Measurements from ENCODE around the gene KCNC4.

The KCNC4 gene

GRCh38 chr1:110190282-110190929 lies 19.7 kb upstream of the KCNC4 start:
- no peaks in the 10 kb centered on the region for H3K36me3 ChIP-seq (ENCODE audit: insufficient read depth, low read length)
- no peaks in the 10 kb centered on the region for H3K27me3 ChIP-seq (ENCODE audit: control insufficient read depth in 1 of 2, insufficient read depth in 2 of 2, low read length in 2 of 2)
- no peak overlapping the region for H3K9ac ChIP-seq (ENCODE audit: low read length)
- no peaks in the 10 kb centered on the region for H3K9me3 ChIP-seq (ENCODE audit: low read length)
- peaks cover 32% of the 10 kb centered on the region for H3K4me1 ChIP-seq (ENCODE audit: insufficient read depth, low read length)
- H3K4me3 ChIP-seq (ENCODE audit: low read depth in 1 of 2, low read length in 2 of 2) = no peak overlapping the region
- no peak overlapping the region for H3K27ac ChIP-seq (ENCODE audit: low read depth, low read length)

- H3K4me3 ChIP-seq (ENCODE audit: low read depth in 1 of 2, low read length in 2 of 2) = no peak overlapping the region
- H3K9me3 ChIP-seq (ENCODE audit: low read length) = no peaks in the 10 kb centered on the region
- H3K27ac ChIP-seq (ENCODE audit: low read depth, low read length) = no peak overlapping the region
- no peaks in the 10 kb centered on the region for H3K27me3 ChIP-seq (ENCODE audit: control insufficient read depth in 1 of 2, insufficient read depth in 2 of 2, low read length in 2 of 2)
- no peak overlapping the region for H3K9ac ChIP-seq (ENCODE audit: low read length)
- H3K4me1 ChIP-seq (ENCODE audit: insufficient read depth, low read length) = peaks cover 26% of the 10 kb centered on the region
- H3K36me3 ChIP-seq (ENCODE audit: insufficient read depth, low read length) = no peaks in the 10 kb centered on the region
These were observed 17.6 kb upstream of the KCNC4 start for GRCh38 chr1:110192541-110192940.

- Histone ChIP-seq H3K9me3 (ENCODE audit: low read length) (no peaks in the 10 kb centered on the region), H3K27ac (ENCODE audit: low read depth, low read length) (no peak overlapping the region), H3K4me1 (ENCODE audit: insufficient read depth, low read length) (peaks cover 2% of the 10 kb centered on the region)
These were observed 14.9 kb upstream of the KCNC4 start for GRCh38 chr1:110195196-110195595.

GRCh38 chr1:110196917-110197765 lies 13.0 kb upstream of the KCNC4 start:
- no peak overlapping the region for H3K9ac ChIP-seq (ENCODE audit: low read length)
- H3K9me3 ChIP-seq (ENCODE audit: low read length) = no peaks in the 10 kb centered on the region
- no peak overlapping the region for H3K4me3 ChIP-seq (ENCODE audit: low read depth in 1 of 2, low read length in 2 of 2)
- no peaks in the 10 kb centered on the region for H3K36me3 ChIP-seq (ENCODE audit: insufficient read depth, low read length)
- H3K27ac ChIP-seq (ENCODE audit: low read depth, low read length) = no peak overlapping the region
- H3K4me1 ChIP-seq (ENCODE audit: insufficient read depth, low read length) = no peaks in the 10 kb centered on the region
- no peaks in the 10 kb centered on the region for H3K27me3 ChIP-seq (ENCODE audit: control insufficient read depth in 1 of 2, insufficient read depth in 2 of 2, low read length in 2 of 2)

More at GRCh38 chr1:110195196-110195595, 14.9 kb upstream of the KCNC4 start:
- no peak overlapping the region for H3K4me3 ChIP-seq (ENCODE audit: low read depth in 1 of 2, low read length in 2 of 2)
- no peaks in the 10 kb centered on the region for H3K36me3 ChIP-seq (ENCODE audit: insufficient read depth, low read length)
- H3K9ac ChIP-seq (ENCODE audit: low read length) = no peak overlapping the region
- no peaks in the 10 kb centered on the region for H3K27me3 ChIP-seq (ENCODE audit: control insufficient read depth in 1 of 2, insufficient read depth in 2 of 2, low read length in 2 of 2)

GRCh38 chr1:110197905-110198629 lies 12.0 kb upstream of the KCNC4 start:
- H3K4me1 ChIP-seq (ENCODE audit: insufficient read depth, low read length) = no peaks in the 10 kb centered on the region
- no peak overlapping the region for H3K9ac ChIP-seq (ENCODE audit: low read length)
- no peaks in the 10 kb centered on the region for H3K9me3 ChIP-seq (ENCODE audit: low read length)
- no peaks in the 10 kb centered on the region for H3K27me3 ChIP-seq (ENCODE audit: control insufficient read depth in 1 of 2, insufficient read depth in 2 of 2, low read length in 2 of 2)
- no peak overlapping the region for H3K4me3 ChIP-seq (ENCODE audit: low read depth in 1 of 2, low read length in 2 of 2)
- H3K27ac ChIP-seq (ENCODE audit: low read depth, low read length) = no peak overlapping the region
- H3K36me3 ChIP-seq (ENCODE audit: insufficient read depth, low read length) = no peaks in the 10 kb centered on the region

GRCh38 chr1:110198746-110199145 lies 11.4 kb upstream of the KCNC4 start:
- H3K27me3 ChIP-seq (ENCODE audit: control insufficient read depth in 1 of 2, insufficient read depth in 2 of 2, low read length in 2 of 2) = no peaks in the 10 kb centered on the region
- no peak overlapping the region for H3K4me3 ChIP-seq (ENCODE audit: low read depth in 1 of 2, low read length in 2 of 2)
- no peaks in the 10 kb centered on the region for H3K4me1 ChIP-seq (ENCODE audit: insufficient read depth, low read length)
- H3K9ac ChIP-seq (ENCODE audit: low read length) = no peak overlapping the region
- H3K36me3 ChIP-seq (ENCODE audit: insufficient read depth, low read length) = no peaks in the 10 kb centered on the region
- H3K27ac ChIP-seq (ENCODE audit: low read depth, low read length) = no peak overlapping the region
- no peaks in the 10 kb centered on the region for H3K9me3 ChIP-seq (ENCODE audit: low read length)

GRCh38 chr1:110200190-110200589 lies 9.9 kb upstream of the KCNC4 start:
- Histone ChIP-seq H3K36me3 (ENCODE audit: insufficient read depth, low read length) (no peaks in the 10 kb centered on the region), H3K27ac (ENCODE audit: low read depth, low read length) (no peak overlapping the region), H3K4me1 (ENCODE audit: insufficient read depth, low read length) (no peaks in the 10 kb centered on the region), H3K4me3 (ENCODE audit: low read depth in 1 of 2, low read length in 2 of 2) (no peak overlapping the region), H3K9me3 (ENCODE audit: low read length) (no peaks in the 10 kb centered on the region), H3K27me3 (ENCODE audit: control insufficient read depth in 1 of 2, insufficient read depth in 2 of 2, low read length in 2 of 2) (no peaks in the 10 kb centered on the region), H3K9ac (ENCODE audit: low read length) (no peak overlapping the region)

GRCh38 chr1:110200666-110201065 lies 9.4 kb upstream of the KCNC4 start:
- no peaks in the 10 kb centered on the region for H3K27me3 ChIP-seq (ENCODE audit: control insufficient read depth in 1 of 2, insufficient read depth in 2 of 2, low read length in 2 of 2)
- H3K4me1 ChIP-seq (ENCODE audit: insufficient read depth, low read length) = no peaks in the 10 kb centered on the region
- no peaks in the 10 kb centered on the region for H3K9me3 ChIP-seq (ENCODE audit: low read length)
- no peak overlapping the region for H3K27ac ChIP-seq (ENCODE audit: low read depth, low read length)
- H3K9ac ChIP-seq (ENCODE audit: low read length) = no peak overlapping the region
- H3K36me3 ChIP-seq (ENCODE audit: insufficient read depth, low read length) = no peaks in the 10 kb centered on the region
- H3K4me3 ChIP-seq (ENCODE audit: low read depth in 1 of 2, low read length in 2 of 2) = no peak overlapping the region

GRCh38 chr1:110201157-110201825 lies 8.8 kb upstream of the KCNC4 start:
- no peak overlapping the region for H3K27ac ChIP-seq (ENCODE audit: low read depth, low read length)
- H3K9ac ChIP-seq (ENCODE audit: low read length) = no peak overlapping the region
- H3K4me1 ChIP-seq (ENCODE audit: insufficient read depth, low read length) = no peaks in the 10 kb centered on the region
- no peak overlapping the region for H3K4me3 ChIP-seq (ENCODE audit: low read depth in 1 of 2, low read length in 2 of 2)
- H3K27me3 ChIP-seq (ENCODE audit: control insufficient read depth in 1 of 2, insufficient read depth in 2 of 2, low read length in 2 of 2) = no peaks in the 10 kb centered on the region
- no peaks in the 10 kb centered on the region for H3K9me3 ChIP-seq (ENCODE audit: low read length)
- H3K36me3 ChIP-seq (ENCODE audit: insufficient read depth, low read length) = no peaks in the 10 kb centered on the region

GRCh38 chr1:110203021-110203661 lies 7.0 kb upstream of the KCNC4 start:
- no peaks in the 10 kb centered on the region for H3K4me1 ChIP-seq (ENCODE audit: insufficient read depth, low read length)
- no peaks in the 10 kb centered on the region for H3K9me3 ChIP-seq (ENCODE audit: low read length)
- H3K9ac ChIP-seq (ENCODE audit: low read length) = no peak overlapping the region
- no peaks in the 10 kb centered on the region for H3K36me3 ChIP-seq (ENCODE audit: insufficient read depth, low read length)
- no peak overlapping the region for H3K27ac ChIP-seq (ENCODE audit: low read depth, low read length)
- no peaks in the 10 kb centered on the region for H3K27me3 ChIP-seq (ENCODE audit: control insufficient read depth in 1 of 2, insufficient read depth in 2 of 2, low read length in 2 of 2)
- H3K4me3 ChIP-seq (ENCODE audit: low read depth in 1 of 2, low read length in 2 of 2) = no peak overlapping the region

GRCh38 chr1:110205156-110205555 lies 5.0 kb upstream of the KCNC4 start:
- Histone ChIP-seq H3K4me3 (ENCODE audit: low read depth in 1 of 2, low read length in 2 of 2) (no peak overlapping the region), H3K27me3 (ENCODE audit: control insufficient read depth in 1 of 2, insufficient read depth in 2 of 2, low read length in 2 of 2) (no peaks in the 10 kb centered on the region), H3K27ac (ENCODE audit: low read depth, low read length) (no peak overlapping the region), H3K9me3 (ENCODE audit: low read length) (no peaks in the 10 kb centered on the region), H3K4me1 (ENCODE audit: insufficient read depth, low read length) (no peaks in the 10 kb centered on the region), H3K36me3 (ENCODE audit: insufficient read depth, low read length) (no peaks in the 10 kb centered on the region), H3K9ac (ENCODE audit: low read length) (no peak overlapping the region)
